Stimulated activated naive B cell treated with anti-CD40 and anti-IgM and Interleukin-4, amounts not matched to agents 10 μg/mL and 1 μg/mL and 100 μg/mL, for 72 hours (primary cell): ENCODE data around the gene ATF4.
"Not testable (repeated sequence)": the region's sequence is repeated elsewhere in the genome, so short reads cannot be mapped to it uniquely, and the experiment has no call there.

Source experiments
- ATAC-seq, 2 donors: fragments of 150-1000 bp; cut with Tn5 transposase; replicated peaks; 2 replicates each; pipeline ENCODE4 v1.10.0; 2021; ENCODE audit warnings: moderate library complexity in 1 of 2
- DNase-seq: peaks from one replicate; pipeline ENCODE4 v3.0.0; 2021
- H3K27ac Mint-ChIP-seq: one replicate; pipeline ENCODE4 v1.8.0; 2022; ENCODE audit warnings: mild to moderate bottlenecking, mixed read lengths
- H3K27me3 Mint-ChIP-seq, 2 donors: one replicate each; pipeline ENCODE4 v1.8.0; 2022; ENCODE audit warnings: mixed read lengths in 2 of 2
- H3K36me3 Mint-ChIP-seq, 2 donors: one replicate each; pipeline ENCODE4 v1.8.0; 2022; ENCODE audit warnings: mixed read lengths in 2 of 2, mild to moderate bottlenecking in 1 of 2
- H3K4me1 Mint-ChIP-seq, 2 donors: one replicate each; pipeline ENCODE4 v1.8.0; 2022; ENCODE audit warnings: mixed read lengths in 2 of 2, mild to moderate bottlenecking in 1 of 2
- H3K4me3 Mint-ChIP-seq, 2 donors: one replicate each; pipeline ENCODE4 v1.8.0; 2022; ENCODE audit warnings: mild to moderate bottlenecking in 2 of 2, mixed read lengths in 2 of 2, moderate library complexity in 1 of 2
- H3K9me3 Mint-ChIP-seq, 2 donors: one replicate each; pipeline ENCODE4 v1.8.0; 2022; ENCODE audit warnings: mixed read lengths in 2 of 2, mild to moderate bottlenecking in 1 of 2

ATF4 gene

GRCh38 chr22:39496131-39496838 is 24.1 kb upstream of the ATF4 start:
- ATAC-seq (peak; percentile 89), DNase-seq (peak; percentile 40)
- Mint-ChIP-seq H3K27ac (no peak overlapping the region), H3K4me3 (no peak overlapping the region), H3K4me1 (peaks cover 22 to 38% of the 10 kb centered on the region in 2 donors), H3K9me3 (no peaks in the 10 kb centered on the region), H3K36me3 (no peaks in the 10 kb centered on the region), H3K27me3 (no peaks in the 10 kb centered on the region)

GRCh38 chr22:39497429-39497828 is 22.9 kb upstream of the ATF4 start:
- no peak for ATAC-seq
- Mint-ChIP-seq H3K9me3 (no peaks in the 10 kb centered on the region), H3K27ac (no peak overlapping the region), H3K27me3 (no peaks in the 10 kb centered on the region), H3K4me3 (no peak overlapping the region), H3K4me1 (peaks cover 25 to 45% of the 10 kb centered on the region in 2 donors), H3K36me3 (peaks cover 3 to 4% of the 10 kb centered on the region in 2 donors)
- DNase-seq: no peak

GRCh38 chr22:39498368-39498767 is 22.0 kb upstream of the ATF4 start:
- Mint-ChIP-seq H3K27me3 (no peaks in the 10 kb centered on the region), H3K4me3 (no peak overlapping the region), H3K9me3 (no peaks in the 10 kb centered on the region), H3K27ac (no peak overlapping the region), H3K4me1 (peaks cover 20 to 42% of the 10 kb centered on the region in 2 donors), H3K36me3 (peaks cover 3 to 4% of the 10 kb centered on the region in 2 donors)
- ATAC-seq: no peak
- no peak for DNase-seq

- no peaks in the 10 kb centered on the region for H3K27me3 Mint-ChIP-seq
- ATAC-seq (no peak), DNase-seq (no peak)
- H3K36me3 Mint-ChIP-seq: peaks cover 3 to 8% of the 10 kb centered on the region in 2 donors
- H3K27ac Mint-ChIP-seq: peak overlapping the region; percentile 60
- H3K9me3 Mint-ChIP-seq: no peaks in the 10 kb centered on the region
- no peak overlapping the region for H3K4me3 Mint-ChIP-seq
- H3K4me1 Mint-ChIP-seq: peaks cover 22 to 42% of the 10 kb centered on the region in 2 donors
Measured at GRCh38 chr22:39498802-39499201, 21.6 kb upstream of the ATF4 start.

GRCh38 chr22:39500101-39500500 is 20.3 kb upstream of the ATF4 start:
- no peak for ATAC-seq
- Mint-ChIP-seq H3K27me3 (no peaks in the 10 kb centered on the region), H3K36me3 (peaks cover 10 to 16% of the 10 kb centered on the region in 2 donors), H3K9me3 (no peaks in the 10 kb centered on the region), H3K4me1 (peaks cover 19 to 47% of the 10 kb centered on the region in 2 donors), H3K4me3 (no peak overlapping the region), H3K27ac (no peak overlapping the region)
- DNase-seq: no peak

- DNase-seq: no peak
- Mint-ChIP-seq H3K27ac (peak overlapping the region; percentile 94), H3K36me3 (peaks cover 23 to 31% of the 10 kb centered on the region in 2 donors), H3K4me1 (peaks cover 23 to 42% of the 10 kb centered on the region in 2 donors), H3K4me3 (peak overlapping the region; percentile 86 to 95), H3K27me3 (no peaks in the 10 kb centered on the region), H3K9me3 (no peaks in the 10 kb centered on the region)
- peak; percentile 45 to 51 for ATAC-seq
Measured at GRCh38 chr22:39501644-39502108, 18.7 kb upstream of the ATF4 start.

- peak; percentile 92 for DNase-seq
- Mint-ChIP-seq H3K9me3 (no peaks in the 10 kb centered on the region), H3K27me3 (no peaks in the 10 kb centered on the region), H3K27ac (peak within 1 kb of the TSS; percentile 94), H3K4me3 (peak within 1 kb of the TSS; percentile 86 to 95), H3K4me1 (peaks cover 23 to 43% of the 10 kb centered on the region in 2 donors), H3K36me3 (peaks cover 25 to 33% of the 10 kb centered on the region in 2 donors)
- peak; percentile 98 to 99 for ATAC-seq
Measured at GRCh38 chr22:39502109-39502788, 18.1 kb upstream of the ATF4 start, which contains the start of gene MIEF1. MIEF1 (plus strand) TSS chr22:39502290; CDS start chr22:39511295, 9,005 bp downstream.

GRCh38 chr22:39502789-39503409 is 17.5 kb upstream of the ATF4 start:
- Mint-ChIP-seq H3K27me3 (no peaks in the 10 kb centered on the region), H3K9me3 (no peaks in the 10 kb centered on the region), H3K4me1 (peaks cover 23 to 43% of the 10 kb centered on the region in 2 donors), H3K27ac (peak overlapping the region; percentile 79), H3K4me3 (peak overlapping the region; percentile 86 to 95), H3K36me3 (peaks cover 25 to 33% of the 10 kb centered on the region in 2 donors)
- no peak for DNase-seq
- no peak for ATAC-seq

GRCh38 chr22:39503630-39504029 is 16.7 kb upstream of the ATF4 start:
- ATAC-seq (peak in 1 of 2 donors; percentile 14), DNase-seq (no peak)
- Mint-ChIP-seq H3K4me1 (peaks cover 28 to 50% of the 10 kb centered on the region in 2 donors), H3K27ac (peak overlapping the region; percentile 79), H3K4me3 (peak overlapping the region; percentile 86 to 95), H3K27me3 (no peaks in the 10 kb centered on the region), H3K9me3 (no peaks in the 10 kb centered on the region), H3K36me3 (peaks cover 28 to 40% of the 10 kb centered on the region in 2 donors)

GRCh38 chr22:39504071-39504470 is 16.3 kb upstream of the ATF4 start:
- ATAC-seq (no peak), DNase-seq (no peak)
- Mint-ChIP-seq H3K27ac (no peak overlapping the region), H3K36me3 (peaks cover 30 to 43% of the 10 kb centered on the region in 2 donors), H3K4me1 (peaks cover 28 to 54% of the 10 kb centered on the region in 2 donors), H3K9me3 (no peaks in the 10 kb centered on the region), H3K4me3 (peak overlapping the region; percentile 50 to 95), H3K27me3 (no peaks in the 10 kb centered on the region)

GRCh38 chr22:39507021-39507420 is 13.3 kb upstream of the ATF4 start:
- peaks cover 48 to 62% of the 10 kb centered on the region in 2 donors for H3K36me3 Mint-ChIP-seq
- not testable (repeated sequence) for H3K27ac Mint-ChIP-seq, H3K9me3 Mint-ChIP-seq, H3K4me3 Mint-ChIP-seq, ATAC-seq, DNase-seq, H3K27me3 Mint-ChIP-seq
- H3K4me1 Mint-ChIP-seq: peaks cover 30 to 51% of the 10 kb centered on the region in 2 donors

DNA sequence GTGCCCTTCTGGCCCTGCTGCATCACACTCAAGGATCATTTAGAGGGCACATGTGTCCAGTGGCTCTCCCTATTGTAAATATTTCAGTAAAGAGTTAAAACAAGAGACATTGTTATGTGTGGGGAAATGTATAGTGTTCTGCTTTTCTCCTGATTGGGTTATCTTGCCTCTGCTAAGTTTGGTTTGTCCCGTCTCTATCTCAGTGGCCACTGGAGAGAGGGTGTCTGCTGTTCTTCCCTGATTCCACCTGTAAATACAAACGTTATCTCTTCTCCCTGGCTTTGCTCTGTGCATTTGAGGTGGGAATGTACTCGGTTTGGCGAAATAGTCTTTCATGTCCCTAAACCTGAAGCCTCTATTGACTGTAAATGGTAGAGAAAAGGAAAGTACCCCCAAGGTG is 12.0 kb upstream of the ATF4 start:
- Mint-ChIP-seq H3K36me3 (peaks cover 54 to 71% of the 10 kb centered on the region in 2 donors), H3K27me3 (no peaks in the 10 kb centered on the region)

GRCh38 chr22:39510529-39511149 is 9.7 kb upstream of the ATF4 start:
- DNase-seq: no peak
- Mint-ChIP-seq H3K36me3 (peaks cover 58 to 74% of the 10 kb centered on the region in 2 donors), H3K27me3 (no peaks in the 10 kb centered on the region), H3K27ac (peak overlapping the region; percentile 3), H3K9me3 (no peaks in the 10 kb centered on the region), H3K4me3 (no peak overlapping the region), H3K4me1 (peaks cover 35 to 52% of the 10 kb centered on the region in 2 donors)
- ATAC-seq: no peak

More for the DNA sequence above, 12.0 kb upstream of the ATF4 start:
- Mint-ChIP-seq H3K27ac (no peak overlapping the region), H3K4me1 (peaks cover 30 to 49% of the 10 kb centered on the region in 2 donors), H3K4me3 (no peak overlapping the region), H3K9me3 (no peaks in the 10 kb centered on the region)
- no peak for ATAC-seq
- no peak for DNase-seq

DNA sequence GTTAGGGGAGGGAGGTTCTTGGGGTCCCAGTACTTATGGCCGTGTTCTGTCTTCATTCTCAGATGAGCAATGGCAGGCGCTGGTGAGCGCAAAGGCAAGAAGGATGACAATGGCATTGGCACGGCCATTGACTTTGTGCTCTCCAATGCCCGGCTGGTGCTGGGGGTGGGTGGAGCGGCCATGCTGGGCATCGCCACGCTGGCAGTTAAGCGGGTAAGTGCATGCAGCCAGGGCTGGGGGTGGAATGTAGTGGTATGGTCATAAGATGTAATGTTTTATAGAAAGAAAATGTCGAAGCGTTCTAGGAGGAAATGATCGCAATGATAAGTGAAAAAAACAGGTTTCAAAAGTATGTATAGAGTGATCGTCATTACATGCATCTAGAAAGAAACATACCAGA is 9.1 kb upstream of the ATF4 start:
- H3K4me1 Mint-ChIP-seq: peaks cover 36 to 53% of the 10 kb centered on the region in 2 donors
- no peak overlapping the region for H3K4me3 Mint-ChIP-seq
- ATAC-seq: no peak
- peak overlapping the region; percentile 7 for H3K27ac Mint-ChIP-seq
- no peak for DNase-seq
- H3K9me3 Mint-ChIP-seq: no peaks in the 10 kb centered on the region
- H3K27me3 Mint-ChIP-seq: no peaks in the 10 kb centered on the region
- peaks cover 59 to 74% of the 10 kb centered on the region in 2 donors for H3K36me3 Mint-ChIP-seq
